GM13977 (cell line): Measurements from ENCODE around the gene CCDC144A.
"Not testable (repeated sequence)": the region's sequence is repeated elsewhere in the genome, so short reads cannot be mapped to it uniquely, and the experiment has no call there.

Source experiments
- DNase-seq: peaks from one replicate; pipeline ENCODE4 v3.0.0; 2012; ENCODE audit warnings: low spot score
- in situ Hi-C: fragments of 300-500 bp; cut with MboI; formaldehyde crosslinking; loops from one replicate; pipeline ENCODE4 v1.12.0; 2022; ENCODE audit warnings: low sequenced_read_pairs, low pct_unique_long_range_greater_than_20kb, mixed read lengths, inconsistent platforms; ENCODE audit not compliant: unreplicated experiment
- TF ChIP-seq, protein P1 (sequence below): IDR thresholded peaks from 2 replicates; pipeline ENCODE4 v1.5.1; 2012; ENCODE audit warnings: mild to moderate bottlenecking, control low read depth; ENCODE audit not compliant: insufficient read depth; ENCODE audit errors: extremely low read depth, missing control alignments

The CCDC144A gene

GRCh38 chr17:16751224-16751923, 61.3 kb downstream of the CCDC144A start:
- TF ChIP-seq, protein P1, sequence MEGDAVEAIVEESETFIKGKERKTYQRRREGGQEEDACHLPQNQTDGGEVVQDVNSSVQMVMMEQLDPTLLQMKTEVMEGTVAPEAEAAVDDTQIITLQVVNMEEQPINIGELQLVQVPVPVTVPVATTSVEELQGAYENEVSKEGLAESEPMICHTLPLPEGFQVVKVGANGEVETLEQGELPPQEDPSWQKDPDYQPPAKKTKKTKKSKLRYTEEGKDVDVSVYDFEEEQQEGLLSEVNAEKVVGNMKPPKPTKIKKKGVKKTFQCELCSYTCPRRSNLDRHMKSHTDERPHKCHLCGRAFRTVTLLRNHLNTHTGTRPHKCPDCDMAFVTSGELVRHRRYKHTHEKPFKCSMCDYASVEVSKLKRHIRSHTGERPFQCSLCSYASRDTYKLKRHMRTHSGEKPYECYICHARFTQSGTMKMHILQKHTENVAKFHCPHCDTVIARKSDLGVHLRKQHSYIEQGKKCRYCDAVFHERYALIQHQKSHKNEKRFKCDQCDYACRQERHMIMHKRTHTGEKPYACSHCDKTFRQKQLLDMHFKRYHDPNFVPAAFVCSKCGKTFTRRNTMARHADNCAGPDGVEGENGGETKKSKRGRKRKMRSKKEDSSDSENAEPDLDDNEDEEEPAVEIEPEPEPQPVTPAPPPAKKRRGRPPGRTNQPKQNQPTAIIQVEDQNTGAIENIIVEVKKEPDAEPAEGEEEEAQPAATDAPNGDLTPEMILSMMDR: peak; percentile 55
- in situ Hi-C loops: not testable (repeated sequence)
- DNase-seq: peak; percentile 2

DNA sequence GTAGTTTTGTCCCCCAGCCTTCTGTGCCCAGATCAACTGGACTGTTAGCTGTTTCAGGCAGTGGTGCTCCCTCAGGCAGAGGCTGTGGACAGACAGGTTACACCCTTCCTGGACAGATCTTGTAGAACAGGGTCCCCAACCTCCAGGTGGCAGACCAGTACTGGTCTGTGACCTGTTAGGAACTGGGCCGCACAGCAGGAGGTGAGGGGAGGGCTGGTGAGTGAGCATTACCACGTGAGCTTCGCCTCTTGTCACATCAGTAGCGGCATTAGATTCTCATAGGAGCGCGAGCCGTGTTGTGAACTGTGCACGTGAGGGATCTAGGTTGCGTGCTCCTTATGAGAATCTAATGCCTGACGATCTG, 61.9 kb downstream of the CCDC144A start:
- in situ Hi-C loops, DNase-seq: not testable (repeated sequence)

GRCh38 chr17:16757520-16757919, 67.5 kb downstream of the CCDC144A start:
- DNase-seq, in situ Hi-C loops: not testable (repeated sequence)

DNA sequence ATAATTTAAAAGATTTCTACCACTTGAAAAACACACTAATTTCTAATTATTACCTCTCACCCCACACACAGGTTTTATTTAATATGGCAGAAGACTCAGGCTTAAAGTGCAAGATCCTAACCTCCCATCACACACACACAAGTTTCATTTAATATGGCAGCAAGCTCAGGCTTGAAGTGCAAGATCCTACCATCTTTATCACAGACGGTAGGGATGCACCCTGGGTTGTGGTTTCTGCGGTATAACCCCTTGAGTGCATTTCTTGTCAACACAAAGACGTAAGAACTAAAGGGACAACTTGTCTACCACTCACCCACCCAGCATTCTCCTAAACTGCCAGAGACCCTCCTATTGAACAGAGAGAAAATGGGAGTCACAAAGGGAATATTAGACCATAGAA, 68.1 kb downstream of the CCDC144A start:
- in situ Hi-C loops: not testable (repeated sequence)

GRCh38 chr17:16768290-16769175, 78.5 kb downstream of the CCDC144A start:
- in situ Hi-C loops, DNase-seq: not testable (repeated sequence)

More for the DNA sequence above, 68.1 kb downstream of the CCDC144A start:
- not testable (repeated sequence) for DNase-seq

DNA sequence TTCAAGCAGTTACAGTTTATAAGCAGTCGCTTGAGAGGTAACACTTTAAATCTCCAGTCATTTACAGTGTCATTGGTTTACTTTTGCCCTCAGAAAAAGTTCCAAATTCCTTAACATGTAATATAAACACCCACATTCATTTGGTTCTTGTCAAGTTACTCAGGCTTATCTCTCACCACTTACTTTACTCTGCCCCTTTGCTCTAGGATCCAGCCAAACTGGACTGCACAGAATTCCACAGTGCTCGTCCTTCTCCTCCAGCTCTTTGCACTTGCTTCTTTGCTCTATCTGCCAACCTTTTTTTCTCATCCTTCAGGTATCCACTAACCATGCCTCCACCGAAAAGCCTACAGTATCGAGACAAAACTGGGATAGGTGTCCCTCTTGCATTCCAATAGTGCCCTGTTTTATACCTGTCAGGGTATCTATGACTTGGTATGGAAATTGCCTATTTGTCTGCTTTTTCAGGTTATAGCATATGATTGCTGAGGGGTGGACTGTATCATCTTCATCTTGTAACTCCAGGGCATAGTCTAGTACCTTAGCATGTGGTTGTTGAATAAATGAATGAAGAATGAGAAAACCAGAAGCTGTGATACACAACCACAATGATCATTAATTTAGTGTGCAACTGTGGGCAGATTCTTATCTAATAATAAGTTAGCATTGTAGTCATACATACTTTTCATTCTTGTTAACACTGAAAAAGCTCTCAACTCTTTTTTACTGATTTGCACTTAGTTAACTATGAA, 82.5 kb downstream of the CCDC144A start:
- DNase-seq, in situ Hi-C loops: not testable (repeated sequence)

GRCh38 chr17:16773146-16773522, 83.1 kb downstream of the CCDC144A start:
- DNase-seq, in situ Hi-C loops: not testable (repeated sequence)

DNA sequence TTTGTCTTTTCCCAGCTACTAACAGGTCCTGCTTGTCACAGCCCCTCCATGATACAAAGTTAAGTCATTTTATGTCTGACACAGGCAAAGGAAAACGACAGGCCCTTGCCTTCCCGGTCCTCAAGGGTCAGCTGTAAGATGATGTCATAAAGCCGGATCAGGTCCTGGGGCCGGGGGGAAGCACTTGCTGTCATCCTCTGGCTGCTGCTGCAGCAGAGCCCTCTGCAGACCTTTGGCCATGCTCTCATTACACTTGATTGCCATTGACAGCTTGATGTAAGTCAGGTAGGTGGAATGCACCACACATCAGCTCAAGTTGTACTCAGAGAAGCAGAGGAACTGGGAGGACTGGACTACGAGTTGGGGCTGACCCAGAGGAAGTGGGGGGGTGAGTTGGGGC, 97.8 kb downstream of the CCDC144A start:
- DNase-seq, in situ Hi-C loops: not testable (repeated sequence)

GRCh38 chr17:16788889-16789536, 99.0 kb downstream of the CCDC144A start:
- DNase-seq, in situ Hi-C loops: not testable (repeated sequence)

DNA sequence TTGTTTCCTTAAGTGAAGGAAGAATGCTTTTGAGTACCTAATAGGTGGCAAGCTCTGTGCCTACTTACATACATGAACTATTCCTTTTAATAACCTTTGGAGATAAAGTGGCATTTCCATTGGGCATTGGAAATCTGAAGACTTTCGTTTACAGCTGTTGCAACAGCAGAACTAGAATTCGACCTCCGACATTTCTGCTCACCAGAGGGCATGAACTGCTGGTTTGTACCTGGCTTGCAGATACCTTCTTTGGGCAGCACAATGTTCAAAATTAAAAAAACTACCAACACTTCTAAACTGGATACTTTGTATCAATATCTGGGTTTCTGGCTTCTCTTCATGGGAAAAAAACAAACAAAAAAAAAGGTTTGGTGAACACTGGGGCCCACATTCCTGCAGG, 99.6 kb downstream of the CCDC144A start:
- in situ Hi-C loops: not testable (repeated sequence)

DNA sequence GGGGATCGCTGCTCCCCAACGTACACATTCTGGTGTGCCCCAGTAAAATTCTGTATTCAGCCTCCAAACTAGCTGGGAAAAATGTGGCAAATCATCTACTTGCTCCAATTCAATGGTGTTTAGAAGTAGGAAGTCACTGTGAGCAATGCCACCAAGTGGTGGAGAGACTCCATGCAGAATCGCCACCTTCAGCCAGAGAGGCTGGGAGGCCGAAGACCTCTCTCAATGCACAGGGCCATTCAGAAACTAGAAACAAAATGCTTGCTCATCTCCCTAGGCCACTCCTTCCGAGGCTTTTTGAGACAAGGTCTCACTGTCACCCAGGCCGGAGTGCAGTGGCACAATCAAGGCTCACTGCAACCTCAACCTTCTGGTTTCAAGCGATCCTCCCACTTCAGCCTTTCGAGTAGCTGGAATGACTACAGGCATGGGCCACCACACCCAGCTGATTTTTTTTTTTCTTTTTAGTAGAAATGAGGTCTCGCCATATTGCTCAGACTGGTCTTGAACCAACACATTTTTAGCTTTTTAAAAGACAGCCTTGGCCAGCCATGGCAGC, 100.4 kb downstream of the CCDC144A start:
- in situ Hi-C loops, DNase-seq: not testable (repeated sequence)

More for the DNA sequence above, 99.6 kb downstream of the CCDC144A start:
- DNase-seq: not testable (repeated sequence)

DNA sequence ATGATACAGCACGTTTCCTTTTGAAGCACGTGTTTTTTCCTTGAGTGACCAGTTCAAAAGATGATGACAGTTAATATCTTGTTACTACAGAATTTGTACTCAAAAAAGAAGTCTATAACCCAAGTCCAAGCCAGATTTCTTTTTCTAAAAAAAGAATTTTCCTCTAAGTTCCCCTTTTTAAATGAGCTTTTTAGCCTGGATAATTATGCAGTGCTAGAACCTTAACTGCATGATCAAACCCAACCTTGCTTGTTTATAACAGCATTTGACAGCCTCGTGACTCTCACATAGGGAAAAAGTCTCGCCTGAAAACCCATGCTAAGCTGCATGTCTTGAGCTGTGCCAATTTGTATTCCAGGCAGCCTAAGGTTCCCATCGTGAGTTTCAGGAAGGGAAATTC, 104.2 kb downstream of the CCDC144A start:
- DNase-seq, in situ Hi-C loops: not testable (repeated sequence)

DNA sequence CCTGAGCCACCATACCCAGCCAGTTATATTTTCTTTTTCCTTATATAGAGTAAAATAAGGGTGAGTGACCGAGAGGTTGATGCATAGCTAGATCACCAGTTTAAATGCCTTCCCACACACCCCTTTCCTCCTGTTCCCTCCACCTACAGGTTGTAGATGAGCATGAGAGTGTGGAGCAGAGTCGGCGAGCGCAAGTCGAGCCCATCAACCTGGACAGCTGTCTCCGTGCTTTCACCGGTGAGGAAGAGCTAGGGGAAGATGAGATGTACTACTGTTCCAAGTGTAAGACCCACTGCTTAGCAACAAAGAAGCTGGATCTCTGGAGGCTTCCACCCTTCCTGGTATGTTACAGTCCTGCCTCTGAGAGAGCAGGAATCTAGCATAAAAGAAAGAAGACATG, 105.9 kb downstream of the CCDC144A start:
- in situ Hi-C loops, DNase-seq: not testable (repeated sequence)

DNA sequence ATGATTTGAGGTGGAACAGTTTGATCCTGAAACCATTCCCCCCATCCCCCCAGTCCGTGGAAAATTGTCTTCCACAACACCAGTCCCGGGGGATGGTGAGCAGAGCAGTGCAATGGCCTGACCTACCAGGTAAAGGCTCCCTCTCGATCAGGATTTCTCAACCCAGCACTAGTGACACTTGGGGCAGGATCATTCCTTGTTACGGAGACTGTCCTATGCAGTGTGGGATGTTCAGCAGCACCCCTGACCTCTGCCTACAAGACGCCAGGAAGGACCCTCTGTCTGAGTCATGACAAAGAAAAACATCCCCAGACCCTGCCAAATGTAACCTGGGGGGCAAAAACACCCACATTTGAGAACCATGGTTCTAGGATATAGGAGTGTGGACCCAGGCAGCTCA, 114.8 kb downstream of the CCDC144A start:
- DNase-seq, in situ Hi-C loops: not testable (repeated sequence)

- in situ Hi-C loops, DNase-seq: not testable (repeated sequence)
These were observed 116.6 kb downstream of the CCDC144A start for GRCh38 chr17:16806599-16806998.

GRCh38 chr17:16807620-16808019, 117.6 kb downstream of the CCDC144A start:
- DNase-seq, in situ Hi-C loops: not testable (repeated sequence)
